ENCODE results near the gene NIPAL3. TPM values are rescaled to one million over a fixed set of nuclear protein-coding genes. Genes with fewer than 3 reads are reported as not detected.

NIPAL3 gene
- total RNA-seq, 1 donor = 31.8 TPM

DNA sequence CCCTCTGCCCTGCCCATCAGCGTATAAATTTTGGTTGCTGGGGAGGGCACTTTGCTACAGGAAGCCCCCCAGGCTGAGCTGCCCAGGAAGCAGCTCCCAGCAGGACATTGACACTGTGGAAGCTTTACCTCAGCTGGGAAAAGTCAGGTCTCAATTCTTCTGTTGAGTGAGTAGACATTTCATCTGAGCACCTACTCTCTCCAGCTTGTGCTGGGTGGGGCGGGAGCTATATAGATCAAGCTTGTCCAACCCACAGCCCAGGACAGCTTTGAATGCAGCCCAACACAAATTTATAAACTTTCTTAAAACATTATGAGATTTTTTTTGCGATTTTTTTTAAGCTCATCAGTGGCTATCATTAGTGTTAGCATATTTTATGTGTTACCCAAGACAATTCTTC, 9.4 kb downstream of the NIPAL3 start:
- DNase-seq (ENCODE audit: insufficient read length, low spot score, missing footprints) = no peak
- Histone ChIP-seq H3K4me1 (ENCODE audit: insufficient read depth, low read length) (no peaks in the 10 kb centered on the region), H3K4me3 (ENCODE audit: insufficient read depth, low read length) (no peak overlapping the region), H3K9me3 (ENCODE audit: low read depth, low read length) (no peaks in the 10 kb centered on the region), H3K27me3 (ENCODE audit: insufficient read depth, low read length) (no peaks in the 10 kb centered on the region), H3K4me2 (ENCODE audit: insufficient read depth, low read length) (no peak overlapping the region), H2AFZ (ENCODE audit: low read length) (no peak overlapping the region), H3K79me2 (ENCODE audit: insufficient read depth, low read length) (no peaks in the 10 kb centered on the region), H3K36me3 (ENCODE audit: insufficient read depth, low read length) (peaks cover 23% of the 10 kb centered on the region), H4K20me1 (ENCODE audit: insufficient read depth, low read length) (peaks cover 8% of the 10 kb centered on the region), H3K27ac (ENCODE audit: low read depth, low read length) (no peak overlapping the region)
- TF ChIP-seq, protein P1, sequence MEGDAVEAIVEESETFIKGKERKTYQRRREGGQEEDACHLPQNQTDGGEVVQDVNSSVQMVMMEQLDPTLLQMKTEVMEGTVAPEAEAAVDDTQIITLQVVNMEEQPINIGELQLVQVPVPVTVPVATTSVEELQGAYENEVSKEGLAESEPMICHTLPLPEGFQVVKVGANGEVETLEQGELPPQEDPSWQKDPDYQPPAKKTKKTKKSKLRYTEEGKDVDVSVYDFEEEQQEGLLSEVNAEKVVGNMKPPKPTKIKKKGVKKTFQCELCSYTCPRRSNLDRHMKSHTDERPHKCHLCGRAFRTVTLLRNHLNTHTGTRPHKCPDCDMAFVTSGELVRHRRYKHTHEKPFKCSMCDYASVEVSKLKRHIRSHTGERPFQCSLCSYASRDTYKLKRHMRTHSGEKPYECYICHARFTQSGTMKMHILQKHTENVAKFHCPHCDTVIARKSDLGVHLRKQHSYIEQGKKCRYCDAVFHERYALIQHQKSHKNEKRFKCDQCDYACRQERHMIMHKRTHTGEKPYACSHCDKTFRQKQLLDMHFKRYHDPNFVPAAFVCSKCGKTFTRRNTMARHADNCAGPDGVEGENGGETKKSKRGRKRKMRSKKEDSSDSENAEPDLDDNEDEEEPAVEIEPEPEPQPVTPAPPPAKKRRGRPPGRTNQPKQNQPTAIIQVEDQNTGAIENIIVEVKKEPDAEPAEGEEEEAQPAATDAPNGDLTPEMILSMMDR (IDR thresholded peaks at IDR 0.05; ENCODE audit: extremely low read depth, low read depth, low read length) = no peak

DNA sequence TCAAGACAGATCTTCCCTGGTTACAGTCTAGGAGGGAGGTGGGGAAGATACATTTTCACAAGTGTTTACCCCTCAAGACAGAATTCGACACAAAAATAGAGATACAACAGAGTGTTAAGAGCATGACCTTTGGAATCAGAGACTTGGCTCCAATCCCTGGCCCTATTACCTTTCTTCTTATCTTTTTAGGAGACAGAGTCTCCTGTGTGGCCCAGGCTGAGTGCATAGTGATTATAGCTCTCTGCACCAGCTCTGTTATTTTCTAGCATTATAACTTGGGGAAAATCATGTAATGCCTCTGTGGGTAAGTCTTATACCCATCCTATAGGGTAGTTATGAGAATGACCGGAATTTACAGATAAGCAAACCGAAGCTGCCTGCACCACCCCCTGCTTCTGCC, 9.8 kb downstream of the NIPAL3 start:
- H3K79me2 ChIP-seq (ENCODE audit: insufficient read depth, low read length) = no peaks in the 10 kb centered on the region
- no peaks in the 10 kb centered on the region for H3K27me3 ChIP-seq (ENCODE audit: insufficient read depth, low read length)
- no peak overlapping the region for H3K4me2 ChIP-seq (ENCODE audit: insufficient read depth, low read length)
- no peak overlapping the region for H3K27ac ChIP-seq (ENCODE audit: low read depth, low read length)
- H3K36me3 ChIP-seq (ENCODE audit: insufficient read depth, low read length) = peaks cover 23% of the 10 kb centered on the region
- no peak for DNase-seq (ENCODE audit: insufficient read length, low spot score, missing footprints)
- no peak overlapping the region for H3K4me3 ChIP-seq (ENCODE audit: insufficient read depth, low read length)
- no peaks in the 10 kb centered on the region for H3K9me3 ChIP-seq (ENCODE audit: low read depth, low read length)
- H3K4me1 ChIP-seq (ENCODE audit: insufficient read depth, low read length) = no peaks in the 10 kb centered on the region
- H2AFZ ChIP-seq (ENCODE audit: low read length) = no peak overlapping the region
- peaks cover 8% of the 10 kb centered on the region for H4K20me1 ChIP-seq (ENCODE audit: insufficient read depth, low read length)
- TF ChIP-seq, protein P1 (IDR thresholded peaks at IDR 0.05; ENCODE audit: extremely low read depth, low read depth, low read length) = no peak

GRCh38 chr1:24425922-24426321, 10.3 kb downstream of the NIPAL3 start:
- Histone ChIP-seq H3K27ac (ENCODE audit: low read depth, low read length) (no peak overlapping the region), H3K4me3 (ENCODE audit: insufficient read depth, low read length) (no peak overlapping the region), H3K4me2 (ENCODE audit: insufficient read depth, low read length) (no peak overlapping the region), H3K4me1 (ENCODE audit: insufficient read depth, low read length) (no peaks in the 10 kb centered on the region), H3K36me3 (ENCODE audit: insufficient read depth, low read length) (peaks cover 18% of the 10 kb centered on the region), H3K79me2 (ENCODE audit: insufficient read depth, low read length) (no peaks in the 10 kb centered on the region), H3K27me3 (ENCODE audit: insufficient read depth, low read length) (no peaks in the 10 kb centered on the region), H2AFZ (ENCODE audit: low read length) (no peak overlapping the region), H4K20me1 (ENCODE audit: insufficient read depth, low read length) (peaks cover 8% of the 10 kb centered on the region), H3K9me3 (ENCODE audit: low read depth, low read length) (no peaks in the 10 kb centered on the region)
- DNase-seq (ENCODE audit: insufficient read length, low spot score, missing footprints) = no peak
- TF ChIP-seq, protein P1 (IDR thresholded peaks at IDR 0.05; ENCODE audit: extremely low read depth, low read depth, low read length) = no peak

- Histone ChIP-seq H3K4me1 (ENCODE audit: insufficient read depth, low read length) (no peaks in the 10 kb centered on the region), H2AFZ (ENCODE audit: low read length) (no peak overlapping the region), H3K27ac (ENCODE audit: low read depth, low read length) (no peak overlapping the region), H3K27me3 (ENCODE audit: insufficient read depth, low read length) (no peaks in the 10 kb centered on the region), H3K36me3 (ENCODE audit: insufficient read depth, low read length) (peaks cover 11% of the 10 kb centered on the region), H3K4me2 (ENCODE audit: insufficient read depth, low read length) (no peak overlapping the region), H3K9me3 (ENCODE audit: low read depth, low read length) (no peaks in the 10 kb centered on the region), H3K4me3 (ENCODE audit: insufficient read depth, low read length) (no peak overlapping the region), H4K20me1 (ENCODE audit: insufficient read depth, low read length) (peaks cover 8% of the 10 kb centered on the region), H3K79me2 (ENCODE audit: insufficient read depth, low read length) (no peaks in the 10 kb centered on the region)
- TF ChIP-seq, protein P1 (IDR thresholded peaks at IDR 0.05; ENCODE audit: extremely low read depth, low read depth, low read length) = no peak
- DNase-seq (ENCODE audit: insufficient read length, low spot score, missing footprints) = no peak
Observed at GRCh38 chr1:24426744-24427544, 11.3 kb downstream of the NIPAL3 start.

Measured in osteoblast (primary cell).